ENCODE measurements around the gene P3H4.

DNA sequence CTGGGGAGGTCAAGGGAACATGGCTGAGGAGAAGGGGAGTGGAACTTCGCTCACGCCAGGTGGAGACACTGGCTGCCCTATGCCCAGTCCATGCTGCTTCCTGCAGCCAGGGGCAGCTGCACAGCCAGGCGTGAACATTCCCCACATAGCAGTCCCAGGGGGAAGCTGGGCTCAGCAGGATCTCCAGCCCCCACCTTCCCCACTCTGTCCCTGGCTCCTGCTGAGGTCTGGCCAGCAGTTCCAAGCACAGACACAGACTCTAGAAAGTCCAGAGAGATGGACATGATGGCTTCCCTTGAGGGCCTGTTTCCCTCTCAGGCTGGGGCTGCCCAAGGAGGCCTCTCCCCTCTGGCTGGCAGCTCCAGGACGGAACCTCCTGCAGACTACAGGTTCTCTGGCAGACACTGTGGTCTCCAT lies 34.6 kb downstream of the P3H4 start:
- no peak for TF ChIP-seq EZH2 (IDR thresholded peaks at IDR 0.05; ENCODE audit: borderline replicate concordance, insufficient read depth, low read length, poor library complexity, severe bottlenecking)
- TF ChIP-seq, protein P1, sequence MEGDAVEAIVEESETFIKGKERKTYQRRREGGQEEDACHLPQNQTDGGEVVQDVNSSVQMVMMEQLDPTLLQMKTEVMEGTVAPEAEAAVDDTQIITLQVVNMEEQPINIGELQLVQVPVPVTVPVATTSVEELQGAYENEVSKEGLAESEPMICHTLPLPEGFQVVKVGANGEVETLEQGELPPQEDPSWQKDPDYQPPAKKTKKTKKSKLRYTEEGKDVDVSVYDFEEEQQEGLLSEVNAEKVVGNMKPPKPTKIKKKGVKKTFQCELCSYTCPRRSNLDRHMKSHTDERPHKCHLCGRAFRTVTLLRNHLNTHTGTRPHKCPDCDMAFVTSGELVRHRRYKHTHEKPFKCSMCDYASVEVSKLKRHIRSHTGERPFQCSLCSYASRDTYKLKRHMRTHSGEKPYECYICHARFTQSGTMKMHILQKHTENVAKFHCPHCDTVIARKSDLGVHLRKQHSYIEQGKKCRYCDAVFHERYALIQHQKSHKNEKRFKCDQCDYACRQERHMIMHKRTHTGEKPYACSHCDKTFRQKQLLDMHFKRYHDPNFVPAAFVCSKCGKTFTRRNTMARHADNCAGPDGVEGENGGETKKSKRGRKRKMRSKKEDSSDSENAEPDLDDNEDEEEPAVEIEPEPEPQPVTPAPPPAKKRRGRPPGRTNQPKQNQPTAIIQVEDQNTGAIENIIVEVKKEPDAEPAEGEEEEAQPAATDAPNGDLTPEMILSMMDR (IDR thresholded peaks at IDR 0.05; ENCODE audit: poor library complexity, severe bottlenecking): no peak
- no peak for TF ChIP-seq POLR2AphosphoS5 (IDR thresholded peaks at IDR 0.05)
- no peak for TF ChIP-seq TAF1 (IDR thresholded peaks at IDR 0.05; ENCODE audit: low read depth)
